Ovary (tissue), 9 donors: ENCODE data around the gene ADSL. TPM values are rescaled to one million over a fixed set of nuclear protein-coding genes. Genes with fewer than 3 reads are reported as not detected.

Experiments used
- DNase-seq, 5 donors: peaks; one replicate each; pipeline ENCODE4 v3.0.0-alpha.2; 2019 to 2020
- H3K27ac ChIP-seq, 2 donors: fragments of 200-600 bp; one replicate each; pipeline versions ENCODE4 v1.5.1 to v1.8.0; 2019 to 2022
- H3K27me3 ChIP-seq: fragments of 200-600 bp; one replicate; pipeline ENCODE4 v1.8.0; 2022
- H3K36me3 ChIP-seq: fragments of 200-600 bp; sonication (generic); one replicate; pipeline ENCODE4 v1.5.1; 2019
- H3K4me1 ChIP-seq: one replicate; pipeline ENCODE4 v1.8.1; 2013; ENCODE audit warnings: mild to moderate bottlenecking, moderate library complexity; ENCODE audit not compliant: insufficient read depth
- H3K4me3 ChIP-seq: fragments of 200-600 bp; sonication (generic); one replicate; pipeline ENCODE4 v1.5.1; 2017
- H3K9me3 ChIP-seq, 2 donors: fragments of 200-600 bp in 1 of 2; sonication (generic) in 1 of 2; one replicate each; pipeline versions ENCODE4 v1.5.1 to v1.8.1; 2013 to 2019; ENCODE audit warnings: mild to moderate bottlenecking in 1 of 2, moderate library complexity in 1 of 2
- CTCF ChIP-seq, 3 donors: fragments of 450-650 bp in 2 of 3; fragments of 200-600 bp in 1 of 3; IDR thresholded peaks; one replicate each; pipeline versions ENCODE4 v1.5.1 to v1.8.0; 2016 to 2022; ENCODE audit warnings: antibody characterized with exemption in 3 of 3, mild to moderate bottlenecking in 1 of 3
- EP300 ChIP-seq: sonication (generic); formaldehyde crosslinking; IDR thresholded peaks from one replicate; pipeline ENCODE4 v1.6.1; 2017; ENCODE audit warnings: antibody characterized with exemption
- POLR2A ChIP-seq: fragments of 450-650 bp; IDR thresholded peaks from one replicate; pipeline ENCODE4 v1.6.1; 2017; ENCODE audit warnings: antibody characterized with exemption, mild to moderate bottlenecking, moderate library complexity
- WGBS, 3 donors: extraction: QIAGEN DNeasy Blood & Tissue Kit in 1 of 3; methylation state at CpG; one replicate each; pipeline versions ENCODE4 v1.1.5 to v1.1.7; 2013 to 2017; 5-methylcytosine and 5-hydroxymethylcytosine counted together
- intact Hi-C, 4 donors: fragments of 100-400 bp; cut with DNase I; formaldehyde crosslinking; loops; one replicate each; pipeline versions ENCODE4 v1.11.0 to v1.15.1; 2022 to 2023
- polyA plus RNA-seq, 2 donors: library from polyadenylated mRNA; stranded (reverse); fragments of 200-250 nt in 1 of 2; fragments of 350-450 nt in 1 of 2; fragmentation: Illumina TruSeq in 1 of 2; extraction: RNeasy Lipid Tissue Mini Kit (QIAGEN cat#74804) in 1 of 2; gene quantifications; one replicate each; pipeline ENCODE4 v1.2.3, GENCODE V29; 2013 to 2014
- total RNA-seq, 7 donors: library from RNA; depleted of rRNA in 2 of 7; stranded (reverse); fragments of >200 nt in 2 of 7; fragmentation: NEBNext Ultra II Directional in 3 of 7; extraction: Animal tissue kit (Norgen Biotek cat#: 25700) in 3 of 7; gene quantifications; one replicate each; pipeline versions ENCODE4 v1.1.0 to v1.2.4, GENCODE V29; 2016 to 2023
- donor health status: DM: no; HTN: no; CAD: no; lungs with moderate emphysema.
- donor health status: DM: no; HTN: no; CAD: no.
- donor health status: Bipolar disorder and iron deficiency.
- donor health status: DM: yes; HTN: yes; CAD: no.
- donor health status: DM: no; HTN: no; CAD: no.
- donor health status: DM: yes; HTN: yes; CAD: no.

The ADSL gene
- total and polyA plus RNA-seq, 9 donors = 45.1 to 63.5 (median 49.7) TPM

GRCh38 chr22:40401532-40401931, 55.2 kb downstream of the ADSL start:
- Histone ChIP-seq H3K9me3 (no peaks in the 10 kb centered on the region), H3K4me3 (no peak overlapping the region), H3K36me3 (no peaks in the 10 kb centered on the region), H3K27me3 (no peaks in the 10 kb centered on the region), H3K4me1 (no peaks in the 10 kb centered on the region), H3K27ac (no peak overlapping the region)
- 89 to 96% (median 96%) methylated on average over 4 of the region's 4 CpGs for WGBS, 3 donors
- no peak for DNase-seq
- no peak for TF ChIP-seq EP300
- TF ChIP-seq POLR2A = no peak
- TF ChIP-seq CTCF (IDR thresholded peaks at IDR 0.05) = no peak
- intact Hi-C loops = no loop called here

- intact Hi-C loops = no loop called here
- Histone ChIP-seq H3K4me1 (no peaks in the 10 kb centered on the region), H3K27ac (no peak overlapping the region), H3K9me3 (no peaks in the 10 kb centered on the region), H3K4me3 (no peak overlapping the region), H3K27me3 (no peaks in the 10 kb centered on the region), H3K36me3 (no peaks in the 10 kb centered on the region)
- 95 to 98% (median 97%) methylated on average over 8 of the region's 8 CpGs for WGBS, 3 donors
- DNase-seq = no peak
- no peak for TF ChIP-seq POLR2A
- TF ChIP-seq CTCF (IDR thresholded peaks at IDR 0.05) = no peak
- TF ChIP-seq EP300 = no peak
These were observed 55.7 kb downstream of the ADSL start for GRCh38 chr22:40401981-40402406.

- H3K36me3 ChIP-seq = no peaks in the 10 kb centered on the region
- WGBS, 3 donors = 86 to 90% (median 86%) methylated on average over 3 of the region's 3 CpGs
- no peaks in the 10 kb centered on the region for H3K9me3 ChIP-seq
- DNase-seq = no peak
- no peak for TF ChIP-seq EP300
- no peak for TF ChIP-seq CTCF (IDR thresholded peaks at IDR 0.05)
- no peak for TF ChIP-seq POLR2A
- H3K4me1 ChIP-seq = no peaks in the 10 kb centered on the region
- H3K27ac ChIP-seq = no peak overlapping the region
- H3K27me3 ChIP-seq = no peaks in the 10 kb centered on the region
- no peak overlapping the region for H3K4me3 ChIP-seq
- intact Hi-C loops = no loop called here
These were observed 56.8 kb downstream of the ADSL start for GRCh38 chr22:40403141-40403540.

- H3K9me3 ChIP-seq = no peaks in the 10 kb centered on the region
- H3K4me1 ChIP-seq = no peaks in the 10 kb centered on the region
- TF ChIP-seq EP300 (no peak), CTCF (IDR thresholded peaks at IDR 0.05) (no peak), POLR2A (no peak)
- H3K4me3 ChIP-seq = no peak overlapping the region
- WGBS, 3 donors = 86 to 89% (median 87%) methylated on average over 7 of the region's 7 CpGs
- no peak overlapping the region for H3K27ac ChIP-seq
- intact Hi-C loops = no loop called here
- DNase-seq = no peak
- H3K27me3 ChIP-seq = no peaks in the 10 kb centered on the region
- H3K36me3 ChIP-seq = no peaks in the 10 kb centered on the region
These were observed 57.4 kb downstream of the ADSL start for GRCh38 chr22:40403651-40404050.
